Activated CD4-positive, alpha-beta T cell treated with anti-CD3 and anti-CD28 coated beads for 24 hours (primary cell): ENCODE results near the gene CDCA5.
"Not testable (repeated sequence)": the region's sequence is repeated elsewhere in the genome, so short reads cannot be mapped to it uniquely, and the experiment has no call there.

Source experiments
- DNase-seq, 2 donors: peaks; one replicate each; pipeline ENCODE4 v3.0.0-alpha.2; 2020; ENCODE audit warnings: low read depth in 2 of 2

Gene CDCA5

DNA sequence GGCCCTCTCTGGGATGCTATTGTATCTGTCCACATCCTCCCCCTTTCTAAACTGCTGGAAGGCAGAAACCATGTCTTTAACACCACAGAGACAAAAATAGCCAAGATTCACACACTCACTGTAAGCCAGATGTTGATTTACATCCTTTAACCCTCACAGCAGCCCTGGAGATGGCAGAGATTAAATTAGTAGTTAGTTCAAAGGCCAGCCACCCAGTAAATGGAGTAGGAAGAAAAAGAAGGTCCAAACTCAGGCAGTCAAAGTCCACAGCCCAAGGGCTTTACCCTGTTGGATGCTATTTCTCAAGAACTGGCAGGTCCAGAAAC is 35.8 kb upstream of the CDCA5 start:
- DNase-seq: no peak

DNA sequence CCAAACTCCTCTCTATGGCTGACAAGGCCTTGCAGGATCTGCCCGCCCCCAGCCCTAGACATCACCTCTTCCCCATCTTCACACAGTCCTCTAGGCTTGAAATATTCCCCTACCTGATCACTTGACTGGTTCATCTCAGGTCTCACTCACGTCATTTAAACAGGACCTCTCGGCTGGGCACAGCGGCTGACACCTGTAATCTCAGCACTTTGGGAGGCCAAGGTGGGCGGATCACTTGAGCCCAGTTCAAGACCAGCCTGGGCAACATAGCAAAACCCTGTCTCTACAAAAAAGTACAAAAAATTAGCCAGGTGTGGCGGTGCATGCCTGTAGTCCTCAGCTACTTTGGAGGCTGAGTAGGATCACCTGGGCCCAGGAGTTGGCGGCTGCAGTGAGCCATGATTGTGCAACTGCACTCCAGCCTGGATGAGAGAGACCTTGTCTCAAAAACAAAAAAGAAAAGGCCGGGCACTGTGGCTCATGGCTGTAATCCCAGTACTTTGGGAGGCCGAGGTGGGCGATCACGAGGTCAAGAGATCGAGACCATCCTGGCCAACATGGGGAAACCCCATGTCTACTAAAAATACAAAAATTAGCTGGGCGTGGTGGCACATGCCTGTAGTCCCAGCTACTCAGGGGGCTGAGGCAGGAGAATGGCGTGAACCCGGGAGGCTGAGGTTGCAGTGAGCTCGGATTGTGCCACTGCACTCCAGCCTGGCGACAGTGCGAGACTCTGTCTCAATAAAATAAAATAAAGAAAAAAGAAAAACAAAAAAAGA is 35.2 kb upstream of the CDCA5 start:
- not testable (repeated sequence) for DNase-seq

DNA sequence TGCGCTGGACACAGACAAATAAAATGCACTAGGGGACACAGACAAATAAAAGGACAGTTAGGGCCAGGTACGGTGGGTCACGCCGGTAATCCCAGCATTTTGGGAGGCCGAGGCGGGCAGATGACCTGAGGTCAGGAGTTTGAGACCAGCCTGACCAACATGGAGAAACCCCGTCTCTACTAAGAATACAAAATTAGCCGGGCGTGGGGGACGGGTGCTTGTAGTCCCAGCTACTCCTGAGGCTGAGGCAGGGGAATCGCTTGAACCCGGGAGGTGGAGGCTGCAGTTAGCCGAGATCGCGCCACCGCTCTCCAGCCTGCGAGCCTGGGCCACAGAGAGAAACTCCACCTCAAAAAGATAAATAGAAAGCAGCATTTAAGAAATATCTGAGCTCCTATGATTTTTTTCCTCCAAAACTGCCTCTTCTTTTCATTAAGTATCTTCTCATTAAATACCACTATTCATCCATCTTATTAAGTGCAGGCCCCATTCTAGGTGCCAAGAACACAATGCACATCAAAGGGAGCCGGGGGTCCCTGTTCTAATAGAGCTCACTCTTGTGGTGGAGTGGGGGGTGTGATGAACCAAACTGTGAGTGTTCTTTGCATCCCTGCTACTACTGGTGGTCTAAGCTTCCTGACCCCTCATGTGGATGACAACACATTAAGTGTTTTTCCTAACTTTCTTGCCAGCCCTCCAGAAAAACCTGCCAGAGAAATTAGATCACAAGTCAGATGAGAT is 34.4 kb upstream of the CDCA5 start:
- DNase-seq: no peak

DNA sequence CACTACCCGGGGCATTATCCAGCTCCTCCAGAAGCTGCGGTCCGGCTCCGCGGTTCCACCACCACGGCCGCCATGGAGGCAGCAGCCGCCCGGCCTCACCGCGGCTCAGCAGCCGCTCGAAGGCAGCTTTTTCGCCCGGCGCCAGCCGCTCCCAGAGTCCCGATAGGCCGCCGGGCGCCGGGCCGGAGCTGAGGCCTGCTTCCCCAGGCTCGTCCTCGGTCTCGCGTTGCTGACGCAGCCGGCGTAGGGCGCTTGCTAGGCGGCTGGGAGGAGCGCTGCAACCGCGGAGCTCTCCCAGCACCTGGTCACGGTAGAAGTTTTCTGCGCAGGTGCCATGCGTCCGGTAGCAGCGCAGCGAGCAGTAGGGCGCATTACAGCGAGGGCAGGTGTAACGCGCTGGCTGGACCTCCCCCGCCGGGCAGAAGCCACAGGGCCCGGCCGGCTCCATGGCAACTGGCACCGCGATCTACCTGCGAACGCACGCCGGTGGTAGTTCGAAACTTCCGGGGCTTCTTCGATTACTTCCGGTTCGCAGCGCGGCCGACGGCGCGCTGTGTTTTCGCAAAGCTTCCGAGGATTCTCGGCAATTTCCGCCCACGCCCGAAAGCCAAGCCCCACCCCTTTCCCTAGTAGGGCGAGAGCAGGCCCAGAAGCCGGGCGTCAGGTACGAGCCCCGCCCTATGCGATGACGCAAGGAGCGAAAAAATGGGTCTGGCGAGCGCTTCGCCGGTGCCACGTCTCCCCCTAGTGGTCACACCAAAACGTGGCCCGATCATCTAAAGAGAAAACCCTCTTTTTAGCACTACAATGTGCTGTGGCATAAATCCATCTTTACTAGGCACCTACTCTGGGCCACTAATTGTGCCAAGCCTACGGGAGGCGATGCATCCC is 33.6 kb upstream of the CDCA5 start, which contains the start of gene ZNHIT2:
Gene ZNHIT2 (minus strand): TSS at position 496 of the 891 bp plus-strand sequence. CDS start 48 bp downstream, at position 448.
- peak; percentile 100 for DNase-seq

DNA sequence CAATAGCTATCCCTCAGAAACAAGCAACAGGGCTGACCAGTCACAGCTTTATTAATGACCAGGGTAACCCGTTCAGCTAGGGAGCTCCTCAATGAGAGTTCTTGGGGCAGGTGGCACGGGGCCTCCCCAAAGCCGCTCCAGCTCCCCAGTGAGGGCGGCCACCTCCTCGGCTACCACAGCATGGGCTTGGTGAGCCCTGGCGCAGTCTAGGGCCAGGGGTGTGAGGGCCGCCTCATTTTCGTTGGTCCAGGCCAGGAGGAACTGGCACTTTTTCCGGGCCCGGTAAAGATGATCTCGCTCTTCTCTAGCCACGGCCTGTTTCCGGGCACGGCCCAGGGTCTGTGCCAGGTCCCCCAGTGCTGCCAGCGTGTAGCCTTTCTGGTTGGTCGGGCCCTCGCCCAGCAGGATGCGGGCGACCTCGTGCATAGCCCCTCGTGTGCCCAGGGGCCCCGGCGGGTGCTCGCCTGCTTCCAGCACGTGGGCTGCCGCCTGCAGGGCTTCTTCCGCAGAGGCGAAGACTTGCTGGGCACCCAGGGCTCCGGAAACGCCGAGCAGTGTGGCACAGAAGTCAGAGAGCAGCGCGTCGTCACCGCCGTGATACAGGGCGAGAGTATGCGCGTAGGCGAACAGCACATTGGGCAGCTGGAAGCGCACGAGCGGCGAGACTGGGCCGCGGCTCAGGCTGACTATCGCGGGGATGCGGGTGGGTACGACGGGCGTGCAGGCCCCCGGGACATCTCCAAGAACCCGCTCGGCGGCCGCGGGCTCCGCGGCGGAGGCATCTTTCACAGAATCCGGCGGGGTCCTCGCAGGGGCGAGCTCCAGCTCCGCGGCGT is 32.7 kb upstream of the CDCA5 start:
- DNase-seq: peak; percentile 35 to 52

DNA sequence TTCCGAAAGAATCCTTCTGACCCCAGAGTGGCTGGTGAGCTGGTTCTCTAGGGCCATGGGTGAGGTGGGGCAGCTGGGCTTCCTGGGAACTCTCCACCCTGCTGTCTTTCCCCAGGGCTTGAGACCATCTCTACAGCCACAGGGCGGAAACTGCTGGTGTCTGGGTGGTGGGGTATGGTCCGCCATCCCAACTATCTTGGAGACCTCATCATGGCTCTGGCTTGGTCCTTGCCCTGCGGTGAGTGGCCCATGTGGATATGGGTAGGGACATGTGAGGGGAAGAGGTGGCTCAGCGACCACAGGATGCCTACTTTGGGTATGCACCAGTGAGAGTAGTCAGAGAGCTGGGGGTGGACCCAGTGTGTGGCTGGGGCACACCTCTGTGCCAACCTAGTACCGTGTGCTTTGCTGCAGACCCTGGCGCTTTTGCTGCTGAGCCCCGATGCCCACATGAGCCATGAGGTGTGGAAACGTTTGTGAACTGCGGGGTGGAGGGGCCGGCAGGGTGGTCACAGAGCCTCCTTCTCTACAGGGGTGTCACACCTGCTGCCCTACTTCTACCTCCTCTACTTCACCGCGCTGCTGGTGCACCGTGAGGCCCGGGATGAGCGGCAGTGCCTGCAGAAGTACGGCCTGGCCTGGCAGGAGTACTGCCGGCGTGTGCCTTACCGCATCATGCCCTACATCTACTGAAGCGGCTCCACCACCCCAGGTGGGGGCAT is 31.7 kb upstream of the CDCA5 start:
- DNase-seq: no peak

DNA sequence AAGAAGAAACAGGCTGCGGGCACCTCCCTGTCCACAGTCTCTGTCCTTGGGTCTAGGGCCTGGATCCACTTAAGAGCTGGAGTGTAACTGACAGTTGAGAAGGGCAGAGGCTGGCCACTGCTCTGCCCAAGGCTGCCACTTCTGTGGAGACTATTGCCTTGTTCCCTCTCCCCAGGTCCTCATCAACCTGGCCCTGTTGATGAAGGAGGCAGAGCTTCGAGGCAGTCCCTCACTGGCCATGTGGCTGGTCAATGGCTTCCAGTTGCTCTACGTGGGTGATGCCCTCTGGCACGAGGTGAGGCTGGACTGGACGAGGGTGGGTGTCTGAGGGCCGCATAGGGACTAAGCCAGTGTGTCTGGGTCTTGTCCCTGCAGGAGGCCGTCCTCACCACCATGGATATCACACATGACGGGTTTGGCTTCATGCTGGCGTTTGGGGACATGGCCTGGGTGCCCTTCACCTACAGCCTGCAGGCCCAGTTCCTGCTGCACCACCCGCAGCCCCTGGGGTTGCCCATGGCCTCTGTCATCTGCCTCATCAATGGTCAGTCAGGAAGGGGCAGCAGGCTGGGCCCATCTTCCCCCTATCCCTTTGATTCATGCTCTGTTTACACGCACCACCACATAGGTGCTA is 30.8 kb upstream of the CDCA5 start:
- no peak for DNase-seq

DNA sequence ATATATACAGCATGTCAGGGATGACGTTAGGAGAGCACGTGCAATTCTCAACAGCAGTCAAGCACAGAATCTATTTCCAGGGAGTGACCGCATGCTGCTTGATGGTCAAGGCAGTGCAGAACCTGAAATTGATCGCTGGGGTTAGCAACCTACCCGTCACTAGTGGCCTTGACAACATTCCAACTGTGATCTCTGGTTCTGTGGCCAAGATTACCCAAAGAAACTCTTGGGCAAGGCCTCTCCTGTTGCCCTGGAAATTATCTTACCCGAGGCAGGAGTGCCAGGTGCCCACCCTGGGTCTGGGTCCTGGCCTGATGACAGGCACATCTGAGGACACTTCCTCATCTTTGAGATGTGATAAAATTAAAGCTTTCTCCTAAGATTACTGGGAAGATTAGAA is 30.0 kb upstream of the CDCA5 start:
- DNase-seq: no peak

DNA sequence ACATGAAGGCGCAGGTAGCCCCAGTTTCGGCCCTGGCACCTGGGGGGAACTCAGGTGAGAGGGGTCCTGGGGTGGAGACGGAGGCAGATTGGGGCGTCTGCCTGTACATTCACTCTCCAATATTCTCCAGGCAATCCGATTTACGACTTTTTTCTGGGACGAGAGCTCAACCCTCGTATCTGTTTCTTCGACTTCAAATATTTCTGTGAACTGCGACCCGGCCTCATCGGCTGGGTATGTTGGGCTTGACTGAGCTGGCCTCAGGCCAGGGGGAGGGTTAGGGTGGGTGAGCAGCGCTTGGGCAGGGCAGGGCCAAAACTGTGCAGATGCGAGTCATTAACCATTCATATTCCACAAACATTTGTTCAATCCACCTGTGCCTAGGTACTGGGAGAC is 29.5 kb upstream of the CDCA5 start:
- DNase-seq: no peak

DNA sequence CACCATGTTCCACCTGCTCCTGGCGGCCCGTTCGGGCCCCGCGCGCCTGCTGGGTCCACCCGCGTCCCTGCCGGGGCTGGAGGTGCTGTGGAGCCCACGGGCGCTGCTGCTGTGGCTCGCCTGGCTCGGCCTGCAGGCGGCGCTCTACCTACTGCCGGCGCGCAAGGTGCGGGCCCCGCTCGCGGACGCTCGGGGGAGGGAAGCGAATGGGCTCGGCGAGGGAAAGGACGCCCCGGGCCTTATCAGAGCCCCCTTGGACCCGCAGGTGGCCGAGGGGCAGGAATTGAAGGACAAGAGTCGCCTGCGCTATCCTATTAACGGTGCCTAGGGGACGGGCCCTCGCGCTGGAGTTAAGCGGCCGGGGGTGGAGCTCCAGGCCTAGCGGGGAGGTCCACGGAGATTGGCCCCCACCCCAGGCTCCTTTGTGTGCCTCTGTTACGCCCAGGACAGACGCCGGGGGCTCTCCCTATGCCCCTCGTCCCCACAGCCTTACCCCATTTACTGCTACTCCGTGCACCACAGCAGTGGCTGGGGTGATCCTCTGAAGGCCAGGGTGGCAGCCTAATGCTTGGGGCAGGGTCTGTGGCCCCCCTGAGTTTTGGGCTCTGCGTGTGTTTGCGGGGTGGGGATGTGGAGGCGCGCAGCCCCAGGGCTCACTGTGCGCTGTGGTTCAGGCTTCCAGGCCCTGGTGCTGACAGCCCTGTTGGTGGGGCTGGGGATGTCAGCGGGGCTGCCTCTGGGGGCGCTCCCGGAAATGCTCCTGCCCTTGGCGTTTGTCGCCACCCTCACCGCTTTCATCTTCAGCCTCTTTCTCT is 28.9 kb upstream of the CDCA5 start:
- peak; percentile 61 to 66 for DNase-seq

DNA sequence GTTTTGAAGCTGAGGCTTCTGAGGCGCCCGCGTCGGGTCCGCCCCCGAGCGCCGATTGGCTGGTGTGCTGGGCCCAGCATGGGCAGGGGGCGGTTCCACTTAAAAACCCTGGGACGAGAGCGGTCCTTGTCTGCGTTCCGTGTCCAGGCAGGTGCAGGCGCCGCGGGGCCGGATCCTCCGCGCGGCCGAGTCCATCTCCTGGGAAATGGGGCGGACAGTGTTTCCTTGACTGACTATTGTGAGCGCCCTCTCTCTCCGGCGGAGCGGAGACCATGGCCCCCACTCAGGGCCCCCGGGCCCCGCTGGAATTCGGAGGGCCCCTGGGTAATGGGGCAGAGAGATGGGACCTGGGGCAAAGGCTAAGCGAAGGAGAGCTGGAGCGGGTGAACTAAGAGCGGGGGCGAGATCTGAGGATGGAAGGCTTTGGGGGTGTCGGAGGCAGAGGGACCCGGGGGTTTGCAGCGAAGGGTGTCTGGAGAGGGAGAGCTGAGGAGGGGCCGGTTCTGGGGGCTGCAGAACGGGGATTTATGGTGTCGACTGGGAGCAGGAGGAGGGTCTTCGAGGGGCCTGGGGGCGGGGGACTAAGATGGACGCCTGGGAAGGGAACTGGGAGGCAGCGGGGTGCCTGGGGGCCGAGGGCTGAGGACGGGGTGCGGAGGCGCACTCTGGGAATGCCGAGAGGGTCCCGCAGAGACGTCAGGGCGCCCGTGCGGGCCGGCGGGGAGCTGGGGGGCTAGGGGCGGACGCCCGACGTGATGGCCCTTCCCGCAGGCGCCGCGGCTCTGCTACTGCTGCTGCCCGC is 28.1 kb upstream of the CDCA5 start, which contains the start of gene TM7SF2:
Gene TM7SF2 (plus strand): TSS at position 129 of the 802 bp plus-strand sequence. CDS start 144 bp downstream, at position 273.
- peak; percentile 90 to 93 for DNase-seq

DNA sequence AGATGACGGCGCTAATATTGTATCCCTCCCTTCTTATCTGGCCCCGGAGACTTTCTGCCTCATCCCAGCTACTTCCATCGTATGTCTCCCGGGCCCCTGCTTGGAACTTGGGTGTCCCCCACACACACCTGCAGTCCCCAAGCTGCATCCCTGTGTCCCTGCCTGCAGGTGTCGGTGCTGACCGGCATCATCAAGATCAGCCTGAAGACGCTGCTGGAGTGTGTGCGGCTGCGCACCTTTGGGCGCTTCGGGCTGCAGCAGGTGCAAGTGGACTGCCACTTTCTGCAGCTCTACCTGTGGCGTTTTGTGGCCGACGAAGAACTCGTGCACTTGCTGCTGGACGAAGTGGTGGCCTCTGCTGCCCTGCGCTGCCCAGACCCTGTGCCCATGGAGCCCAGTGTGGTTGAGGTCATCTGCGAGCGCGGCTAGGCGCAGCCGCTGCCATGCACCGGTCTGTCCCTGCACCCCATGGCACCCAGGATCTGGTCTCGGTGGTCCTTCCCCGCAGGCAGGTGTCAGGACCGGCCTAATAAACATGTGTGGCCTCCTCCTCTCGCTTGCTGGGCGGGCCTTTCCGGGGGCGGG is 27.4 kb upstream of the CDCA5 start:
- DNase-seq: no peak

DNA sequence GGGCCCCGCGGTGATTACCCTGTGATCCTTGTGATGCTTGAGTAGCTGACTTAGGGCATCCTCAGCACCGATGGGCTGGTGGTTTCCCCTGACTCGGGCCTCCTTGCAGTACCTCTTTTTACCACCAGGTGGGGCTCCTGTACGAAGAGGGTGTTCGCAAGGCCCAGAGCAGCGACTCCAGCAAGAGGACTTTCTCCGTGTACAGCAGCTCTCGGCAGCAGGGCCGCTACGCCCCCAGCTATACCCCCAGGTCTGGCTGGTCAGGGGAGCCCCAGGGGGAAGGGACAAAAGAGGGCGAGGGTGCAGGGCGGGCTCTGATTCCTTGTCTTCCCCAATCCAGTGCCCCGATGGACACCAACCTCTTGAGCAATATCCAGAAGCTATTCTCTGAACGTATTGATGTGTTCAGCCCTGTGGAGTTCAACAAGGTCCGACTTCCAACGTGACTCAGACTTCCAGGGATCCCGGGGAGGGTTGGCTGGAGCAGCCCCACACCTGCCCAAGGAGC is 26.6 kb upstream of the CDCA5 start:
- peak; percentile 98 for DNase-seq

DNA sequence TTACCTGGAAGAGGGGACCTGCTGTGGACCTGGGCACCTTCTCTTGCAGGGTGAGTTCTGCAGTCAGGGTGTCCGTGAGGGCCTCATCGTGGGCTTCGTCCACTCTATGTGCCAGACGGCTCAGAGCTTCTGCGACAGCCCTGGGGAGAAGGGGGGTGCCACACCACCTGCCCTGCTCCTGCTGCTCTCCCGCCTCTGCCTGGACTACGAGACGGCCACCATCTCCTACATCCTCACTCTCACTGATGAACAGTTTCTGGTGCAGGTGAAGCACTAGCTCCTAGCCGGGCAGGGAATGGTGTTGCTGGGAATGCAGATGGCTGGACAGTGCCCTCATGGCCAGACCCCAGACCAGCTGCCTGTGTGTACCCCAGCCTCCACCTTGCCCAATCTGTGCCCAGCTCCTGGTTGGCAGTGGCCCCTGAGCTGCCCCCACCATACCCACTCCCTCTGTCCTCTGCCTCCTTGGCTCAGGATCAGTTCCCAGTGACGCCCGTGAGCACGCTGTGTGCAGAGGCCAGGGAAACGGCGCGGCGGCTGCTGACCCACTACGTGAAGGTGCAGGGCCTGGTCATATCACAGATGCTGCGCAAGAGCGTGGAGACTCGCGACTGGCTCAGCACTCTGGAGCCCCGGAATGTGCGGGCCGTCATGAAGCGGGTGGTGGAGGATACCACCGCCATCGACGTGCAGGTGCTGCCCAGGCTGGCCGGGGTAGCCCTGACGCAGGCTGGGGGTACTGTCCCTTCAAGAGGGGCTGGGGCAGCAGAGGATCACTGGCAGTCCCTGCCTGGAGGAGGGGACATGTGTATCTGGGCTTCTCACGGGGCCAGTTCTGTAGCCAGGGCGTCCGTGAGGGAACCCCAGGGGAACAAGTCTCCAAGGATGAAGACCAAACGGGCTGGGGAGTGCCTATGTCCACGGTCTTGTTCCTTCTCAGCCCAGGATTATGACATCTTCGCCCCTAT is 25.7 kb upstream of the CDCA5 start:
- DNase-seq: no peak

DNA sequence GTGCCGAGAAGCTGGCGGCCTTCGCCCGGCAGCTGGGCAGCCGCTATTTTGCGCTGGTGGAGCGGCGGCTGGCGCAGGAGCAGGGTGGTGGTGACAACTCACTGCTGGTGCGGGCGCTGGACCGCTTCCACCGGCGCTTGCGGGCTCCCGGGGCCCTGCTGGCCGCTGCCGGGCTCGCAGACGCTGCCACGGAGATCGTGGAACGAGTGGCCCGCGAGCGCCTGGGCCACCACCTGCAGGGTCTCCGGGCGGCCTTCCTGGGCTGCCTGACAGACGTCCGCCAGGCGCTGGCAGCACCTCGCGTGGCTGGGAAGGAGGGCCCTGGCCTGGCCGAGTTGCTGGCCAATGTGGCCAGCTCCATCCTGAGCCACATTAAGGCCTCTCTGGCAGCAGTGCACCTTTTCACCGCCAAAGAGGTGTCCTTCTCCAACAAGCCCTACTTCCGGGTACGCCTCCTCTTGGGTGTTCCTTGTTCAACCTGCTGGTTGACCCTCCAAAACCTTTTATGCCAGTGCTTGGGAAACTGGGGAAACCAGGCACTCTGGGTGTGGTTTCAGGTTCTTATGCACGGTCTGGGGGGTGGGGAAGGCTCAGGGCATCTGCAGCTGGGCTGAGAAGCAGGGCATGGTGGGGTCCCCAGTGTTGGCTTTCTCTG is 24.8 kb upstream of the CDCA5 start:
- DNase-seq: no peak
